Lower leg skin (tissue), 4 donors: ENCODE measurements around the gene ABCA1. TPM values are rescaled to one million over a fixed set of nuclear protein-coding genes. Genes with fewer than 3 reads are reported as not detected.
"Not testable (repeated sequence)": the region's sequence is repeated elsewhere in the genome, so short reads cannot be mapped to it uniquely, and the experiment has no call there.

Experiments
- DNase-seq, 2 donors: peaks; one replicate each; pipeline ENCODE4 v3.0.0-alpha.2; 2019; ENCODE audit warnings: low spot score in 2 of 2
- H3K4me3 ChIP-seq: fragments of 200-600 bp; sonication (generic); 2 replicates; pipeline ENCODE4 v1.5.1; 2017; ENCODE audit warnings: mild to moderate bottlenecking, low read depth; ENCODE audit not compliant: poor library complexity, severe bottlenecking
- POLR2A ChIP-seq, 2 donors: fragments of 450-650 bp; IDR thresholded peaks; one replicate each; pipeline ENCODE4 v1.6.1; 2016 to 2017; ENCODE audit warnings: antibody characterized with exemption in 2 of 2, mild to moderate bottlenecking in 1 of 2, moderate library complexity in 1 of 2
- WGBS, 2 donors: methylation state at CpG; one replicate each; pipeline ENCODE4 v1.1.5; 2018; 5-methylcytosine and 5-hydroxymethylcytosine counted together
- intact Hi-C: fragments of 100-400 bp; cut with DNase I; formaldehyde crosslinking; loops from one replicate; pipeline ENCODE4 v1.15.0; 2023; ENCODE audit warnings: low total_unique reads
- total RNA-seq, 4 donors: library from RNA; depleted of rRNA; stranded (reverse); fragments of >200 nt; gene quantifications; one replicate each; pipeline ENCODE4 v1.1.0, GENCODE V29; 2016
- TF ChIP-seq, protein P1 (sequence below), 3 donors: fragments of 450-650 bp; IDR thresholded peaks; one replicate each; pipeline ENCODE4 v1.5.1; 2016; ENCODE audit warnings: antibody characterized with exemption in 3 of 3, mild to moderate bottlenecking in 3 of 3, moderate library complexity in 2 of 3

Gene ABCA1
- total RNA-seq, 4 donors from 2014 or later: 35.6 to 60.7 (median 39.8) TPM

- TF ChIP-seq POLR2A (IDR thresholded peaks at IDR 0.05): no peak
- TF ChIP-seq, protein P1, sequence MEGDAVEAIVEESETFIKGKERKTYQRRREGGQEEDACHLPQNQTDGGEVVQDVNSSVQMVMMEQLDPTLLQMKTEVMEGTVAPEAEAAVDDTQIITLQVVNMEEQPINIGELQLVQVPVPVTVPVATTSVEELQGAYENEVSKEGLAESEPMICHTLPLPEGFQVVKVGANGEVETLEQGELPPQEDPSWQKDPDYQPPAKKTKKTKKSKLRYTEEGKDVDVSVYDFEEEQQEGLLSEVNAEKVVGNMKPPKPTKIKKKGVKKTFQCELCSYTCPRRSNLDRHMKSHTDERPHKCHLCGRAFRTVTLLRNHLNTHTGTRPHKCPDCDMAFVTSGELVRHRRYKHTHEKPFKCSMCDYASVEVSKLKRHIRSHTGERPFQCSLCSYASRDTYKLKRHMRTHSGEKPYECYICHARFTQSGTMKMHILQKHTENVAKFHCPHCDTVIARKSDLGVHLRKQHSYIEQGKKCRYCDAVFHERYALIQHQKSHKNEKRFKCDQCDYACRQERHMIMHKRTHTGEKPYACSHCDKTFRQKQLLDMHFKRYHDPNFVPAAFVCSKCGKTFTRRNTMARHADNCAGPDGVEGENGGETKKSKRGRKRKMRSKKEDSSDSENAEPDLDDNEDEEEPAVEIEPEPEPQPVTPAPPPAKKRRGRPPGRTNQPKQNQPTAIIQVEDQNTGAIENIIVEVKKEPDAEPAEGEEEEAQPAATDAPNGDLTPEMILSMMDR (IDR thresholded peaks at IDR 0.05): no peak
- no peak for DNase-seq
- no peak overlapping the region for H3K4me3 ChIP-seq
- intact Hi-C loops: no loop called here
- WGBS, 2 donors: 36 to 47% methylated on average over 3 of the region's 3 CpGs
Observed at GRCh38 chr9:104936291-104936690, 8.3 kb upstream of the ABCA1 start.

DNA sequence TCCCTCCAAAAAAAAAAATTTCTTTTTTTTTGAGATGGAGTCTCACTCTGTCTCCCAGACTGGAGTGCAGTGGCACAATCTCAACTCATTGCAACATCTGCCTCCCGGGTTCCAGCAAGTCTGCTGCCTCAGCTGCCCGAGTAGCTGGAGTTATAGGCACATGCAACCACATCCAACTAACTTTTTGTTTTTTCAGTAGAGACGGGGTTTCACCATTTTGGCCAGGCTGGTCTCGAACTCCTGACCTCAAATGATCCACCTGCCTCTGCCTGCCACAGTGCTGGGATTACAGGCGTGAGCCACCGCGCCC lies 7.5 kb upstream of the ABCA1 start:
- H3K4me3 ChIP-seq, intact Hi-C loops: not testable (repeated sequence)
- DNase-seq: peak in 1 of 2 donors; percentile 91
- WGBS, 2 donors: 68 to 69% methylated on average over 7 of the region's 7 CpGs

DNA sequence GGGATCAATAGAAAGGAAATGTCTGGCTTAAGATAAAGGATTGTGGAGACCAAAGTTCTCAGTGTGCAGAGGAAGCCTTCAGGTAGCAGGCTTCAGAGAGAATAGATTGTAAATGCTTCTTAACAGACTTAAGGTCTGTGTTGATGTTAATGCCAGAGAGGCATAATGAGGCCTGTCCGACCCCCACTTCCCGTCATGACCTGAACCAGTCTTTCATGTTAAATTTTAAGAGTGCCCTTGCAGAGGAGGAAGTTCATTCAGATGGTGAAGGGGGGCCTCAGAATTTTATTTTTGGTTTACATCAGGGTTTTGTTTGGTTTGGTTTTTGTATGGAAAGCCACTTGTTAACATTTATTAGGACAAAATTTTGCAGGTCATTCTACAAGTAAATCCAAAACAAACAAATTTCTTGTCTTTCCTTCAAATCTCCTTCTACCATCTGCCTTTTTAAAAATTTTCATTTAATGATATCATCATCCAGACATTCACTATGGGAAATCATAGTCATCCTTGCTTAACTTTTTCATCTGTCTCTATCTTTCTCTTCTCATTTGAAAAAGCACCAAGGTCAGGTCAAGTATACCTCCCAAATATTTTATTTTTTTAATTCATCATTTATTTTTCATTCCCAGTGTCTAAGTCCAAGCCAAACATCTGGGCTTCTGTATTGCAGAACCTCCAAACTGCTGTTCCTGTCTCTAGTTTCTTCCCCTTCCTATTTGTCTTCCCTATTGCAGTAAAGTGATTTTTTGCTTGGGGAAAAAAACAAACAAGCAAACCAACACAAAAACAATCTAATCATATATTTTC lies 6.9 kb upstream of the ABCA1 start:
- intact Hi-C loops: no loop called here
- 57 to 65% methylated on average over 2 of the region's 2 CpGs for WGBS, 2 donors
- TF ChIP-seq, protein P1 (IDR thresholded peaks at IDR 0.05): no peak
- TF ChIP-seq POLR2A (IDR thresholded peaks at IDR 0.05): no peak
- no peak for DNase-seq
- no peak overlapping the region for H3K4me3 ChIP-seq

- intact Hi-C loops: not testable (repeated sequence)
- 100% methylated on average over 2 of the region's 2 CpGs for WGBS, 2 donors
Observed at GRCh38 chr9:104933091-104933490, 5.1 kb upstream of the ABCA1 start.

DNA sequence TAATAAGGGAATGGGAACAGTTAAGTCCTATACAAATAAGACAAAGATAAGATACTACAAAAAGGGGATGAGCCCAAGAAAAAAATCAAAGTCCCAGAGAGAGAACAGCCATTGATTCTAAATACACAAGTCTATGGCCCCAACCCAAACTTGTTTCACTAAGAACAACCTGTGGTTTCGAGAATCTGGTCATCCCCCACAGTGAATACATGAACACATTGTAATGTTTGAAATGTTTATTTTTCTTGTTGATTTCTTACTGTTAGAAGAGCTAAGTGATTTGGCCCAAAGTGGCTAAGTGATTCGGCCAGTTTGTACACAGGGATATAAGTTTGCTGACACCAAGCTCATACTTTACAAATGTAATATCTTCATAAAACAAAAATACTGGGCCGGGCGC lies 3.3 kb upstream of the ABCA1 start:
- H3K4me3 ChIP-seq: no peak overlapping the region
- TF ChIP-seq, protein P1 (IDR thresholded peaks at IDR 0.05): no peak
- no peak for TF ChIP-seq POLR2A (IDR thresholded peaks at IDR 0.05)
- intact Hi-C loops: no loop called here
- WGBS, 2 donors: 79 to 86% methylated on average over 4 of the region's 4 CpGs
- DNase-seq: no peak

More at GRCh38 chr9:104933091-104933490, 5.1 kb upstream of the ABCA1 start:
- H3K4me3 ChIP-seq, DNase-seq: not testable (repeated sequence)

- WGBS, 2 donors: 0% methylated on average over 24 to 43 of the region's 44 CpGs
- TF ChIP-seq, protein P1 (IDR thresholded peaks at IDR 0.05): no peak
- no peak for TF ChIP-seq POLR2A (IDR thresholded peaks at IDR 0.05)
- peak; percentile 48 to 91 for DNase-seq
- intact Hi-C loops: loop anchor here (5.0 kb wide), 1 partner anchor 230 kb away; no protein-coding TSS in a partner anchor
- peak overlapping the region; percentile 95 for H3K4me3 ChIP-seq
Observed at GRCh38 chr9:104927216-104927911, 591 bp downstream of the ABCA1 start.
